Lower lobe of right lung (tissue), 2 donors: ENCODE results near the gene ZBTB33. TPM values are rescaled to one million over a fixed set of nuclear protein-coding genes. Genes with fewer than 3 reads are reported as not detected.
A peak's percentile ranks its signal among the peaks of the same experiment; 100 is the strongest.

ENCODE experiments used
- ATAC-seq, 2 donors: fragments of 200-7000 bp; cut with Tn5 transposase; one replicate each; pipeline ENCODE4 v1.9.1; 2020 to 2022; ENCODE audit warnings: mild to moderate bottlenecking in 2 of 2, moderate library complexity in 2 of 2
- DNase-seq: peaks from one replicate; pipeline ENCODE4 v3.0.0-alpha.2; 2020
- H3K27ac ChIP-seq: fragments of 200-600 bp; one replicate; pipeline ENCODE4 v1.8.0; 2022
- H3K27me3 ChIP-seq: fragments of 200-600 bp; one replicate; pipeline ENCODE4 v1.8.0; 2022; ENCODE audit warnings: low read depth
- H3K36me3 ChIP-seq: fragments of 200-600 bp; one replicate; pipeline ENCODE4 v1.8.0; 2022; ENCODE audit warnings: mild to moderate bottlenecking
- H3K4me1 ChIP-seq: fragments of 200-600 bp; one replicate; pipeline ENCODE4 v1.8.0; 2022
- H3K4me3 ChIP-seq: fragments of 200-600 bp; one replicate; pipeline ENCODE4 v1.8.0; 2022; ENCODE audit warnings: mild to moderate bottlenecking
- H3K9me3 ChIP-seq: fragments of 200-600 bp; one replicate; pipeline ENCODE4 v1.8.0; 2022
- intact Hi-C: fragments of 100-400 bp; cut with DNase I; formaldehyde crosslinking; loops from one replicate; pipeline ENCODE4 v1.11.0; 2022
- total RNA-seq: library from RNA; stranded (reverse); fragmentation: NEBNext Ultra II Directional; extraction: Animal tissue kit (Norgen Biotek cat#: 25700); gene quantifications from one replicate; pipeline ENCODE4 v1.2.1, GENCODE V29; 2021
- TF ChIP-seq, protein P1 (sequence below): fragments of 200-600 bp; IDR thresholded peaks from one replicate; pipeline ENCODE4 v1.8.0; 2022; ENCODE audit warnings: antibody characterized with exemption, mild to moderate bottlenecking
- donor health status: DM: no; HTN: yes; CAD: no; lungs with severe emphysema.

Gene ZBTB33
- total RNA-seq, 1 donor from 2014 or later, result 21.4 TPM

DNA sequence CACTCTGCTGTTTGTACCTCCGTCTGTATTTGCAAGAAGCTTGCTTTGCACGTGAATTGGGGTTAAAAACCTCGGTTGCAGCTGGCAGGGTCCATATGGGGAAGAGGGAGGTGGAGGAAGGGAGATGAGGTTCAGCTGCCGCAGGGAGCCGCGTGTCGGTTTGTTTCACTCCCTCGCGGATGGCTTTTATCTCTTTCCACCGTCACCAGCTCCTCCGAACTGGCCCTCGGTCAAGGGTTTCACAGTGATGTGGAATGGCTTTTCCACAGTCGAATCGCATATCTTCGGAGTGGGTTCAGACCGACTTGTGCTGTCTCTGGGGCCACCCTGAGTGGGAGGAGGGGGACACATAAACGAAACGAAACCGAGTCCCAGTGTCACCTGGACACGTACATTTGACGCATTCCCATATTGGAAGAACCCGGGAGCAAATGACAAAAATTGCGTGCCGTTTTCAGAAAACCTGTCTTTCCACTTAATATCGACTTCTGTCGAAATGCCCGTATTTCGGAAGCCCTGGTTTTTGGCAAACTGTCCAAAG, 929 bp downstream of the ZBTB33 start:
- H3K27ac ChIP-seq, result peak overlapping the region; percentile 90
- intact Hi-C loops, result no loop called here

DNA sequence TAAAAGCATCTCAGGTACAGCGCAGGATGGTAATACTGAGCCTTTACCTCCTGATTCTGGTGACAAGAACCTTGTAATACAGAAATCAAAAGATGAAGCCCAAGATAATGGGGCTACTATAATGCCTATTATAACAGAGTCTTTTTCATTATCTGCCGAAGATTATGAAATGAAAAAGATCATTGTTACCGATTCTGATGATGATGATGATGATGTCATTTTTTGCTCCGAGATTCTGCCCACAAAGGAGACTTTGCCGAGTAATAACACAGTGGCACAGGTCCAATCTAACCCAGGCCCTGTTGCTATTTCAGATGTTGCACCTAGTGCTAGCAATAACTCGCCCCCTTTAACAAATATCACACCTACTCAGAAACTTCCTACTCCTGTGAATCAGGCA, 3.2 kb downstream of the ZBTB33 start:
- intact Hi-C loops, result no loop called here
- TF ChIP-seq, protein P1, sequence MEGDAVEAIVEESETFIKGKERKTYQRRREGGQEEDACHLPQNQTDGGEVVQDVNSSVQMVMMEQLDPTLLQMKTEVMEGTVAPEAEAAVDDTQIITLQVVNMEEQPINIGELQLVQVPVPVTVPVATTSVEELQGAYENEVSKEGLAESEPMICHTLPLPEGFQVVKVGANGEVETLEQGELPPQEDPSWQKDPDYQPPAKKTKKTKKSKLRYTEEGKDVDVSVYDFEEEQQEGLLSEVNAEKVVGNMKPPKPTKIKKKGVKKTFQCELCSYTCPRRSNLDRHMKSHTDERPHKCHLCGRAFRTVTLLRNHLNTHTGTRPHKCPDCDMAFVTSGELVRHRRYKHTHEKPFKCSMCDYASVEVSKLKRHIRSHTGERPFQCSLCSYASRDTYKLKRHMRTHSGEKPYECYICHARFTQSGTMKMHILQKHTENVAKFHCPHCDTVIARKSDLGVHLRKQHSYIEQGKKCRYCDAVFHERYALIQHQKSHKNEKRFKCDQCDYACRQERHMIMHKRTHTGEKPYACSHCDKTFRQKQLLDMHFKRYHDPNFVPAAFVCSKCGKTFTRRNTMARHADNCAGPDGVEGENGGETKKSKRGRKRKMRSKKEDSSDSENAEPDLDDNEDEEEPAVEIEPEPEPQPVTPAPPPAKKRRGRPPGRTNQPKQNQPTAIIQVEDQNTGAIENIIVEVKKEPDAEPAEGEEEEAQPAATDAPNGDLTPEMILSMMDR, result no peak
- no peak for ATAC-seq

More for the DNA sequence above, 929 bp downstream of the ZBTB33 start:
- DNase-seq (no peak), ATAC-seq (peak; percentile 32 to 46)
- peaks cover 25% of the 10 kb centered on the region for H3K36me3 ChIP-seq
- no peaks in the 10 kb centered on the region for H3K4me1 ChIP-seq
- no peaks in the 10 kb centered on the region for H3K27me3 ChIP-seq
- H3K9me3 ChIP-seq, result no peaks in the 10 kb centered on the region
- TF ChIP-seq, protein P1, result no peak
- peak overlapping the region; percentile 69 for H3K4me3 ChIP-seq

DNA sequence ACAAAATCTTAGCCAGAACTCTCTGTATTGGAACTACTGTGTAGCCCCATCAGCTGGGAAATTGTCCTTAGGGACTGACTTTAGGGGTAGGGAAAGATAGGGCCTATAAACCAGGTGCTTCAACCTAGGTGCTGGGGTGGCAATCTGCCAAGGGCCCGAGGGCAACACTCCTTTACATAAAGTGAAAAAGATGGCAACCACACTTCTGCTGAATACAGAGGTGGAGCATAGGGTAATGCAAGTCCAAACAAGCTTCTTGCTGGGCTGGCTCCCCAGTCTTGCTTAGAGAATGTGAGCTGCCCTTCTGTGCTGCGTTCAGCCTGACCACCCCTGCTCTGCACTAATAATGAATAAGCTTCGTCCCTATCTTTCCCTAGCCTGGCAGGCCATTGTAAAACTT, 9.8 kb downstream of the ZBTB33 start:
- Histone ChIP-seq H3K27me3 (no peaks in the 10 kb centered on the region), H3K36me3 (peaks cover 3% of the 10 kb centered on the region), H3K4me1 (no peaks in the 10 kb centered on the region), H3K9me3 (no peaks in the 10 kb centered on the region), H3K27ac (no peak overlapping the region), H3K4me3 (no peak overlapping the region)
- DNase-seq, result no peak
- ATAC-seq, result no peak
- TF ChIP-seq, protein P1, result no peak
- intact Hi-C loops, result no loop called here

More for the DNA sequence above, 3.2 kb downstream of the ZBTB33 start:
- Histone ChIP-seq H3K36me3 (peaks cover 25% of the 10 kb centered on the region), H3K9me3 (no peaks in the 10 kb centered on the region), H3K27me3 (no peaks in the 10 kb centered on the region), H3K4me1 (no peaks in the 10 kb centered on the region), H3K4me3 (no peak overlapping the region), H3K27ac (no peak overlapping the region)
- no peak for DNase-seq

DNA sequence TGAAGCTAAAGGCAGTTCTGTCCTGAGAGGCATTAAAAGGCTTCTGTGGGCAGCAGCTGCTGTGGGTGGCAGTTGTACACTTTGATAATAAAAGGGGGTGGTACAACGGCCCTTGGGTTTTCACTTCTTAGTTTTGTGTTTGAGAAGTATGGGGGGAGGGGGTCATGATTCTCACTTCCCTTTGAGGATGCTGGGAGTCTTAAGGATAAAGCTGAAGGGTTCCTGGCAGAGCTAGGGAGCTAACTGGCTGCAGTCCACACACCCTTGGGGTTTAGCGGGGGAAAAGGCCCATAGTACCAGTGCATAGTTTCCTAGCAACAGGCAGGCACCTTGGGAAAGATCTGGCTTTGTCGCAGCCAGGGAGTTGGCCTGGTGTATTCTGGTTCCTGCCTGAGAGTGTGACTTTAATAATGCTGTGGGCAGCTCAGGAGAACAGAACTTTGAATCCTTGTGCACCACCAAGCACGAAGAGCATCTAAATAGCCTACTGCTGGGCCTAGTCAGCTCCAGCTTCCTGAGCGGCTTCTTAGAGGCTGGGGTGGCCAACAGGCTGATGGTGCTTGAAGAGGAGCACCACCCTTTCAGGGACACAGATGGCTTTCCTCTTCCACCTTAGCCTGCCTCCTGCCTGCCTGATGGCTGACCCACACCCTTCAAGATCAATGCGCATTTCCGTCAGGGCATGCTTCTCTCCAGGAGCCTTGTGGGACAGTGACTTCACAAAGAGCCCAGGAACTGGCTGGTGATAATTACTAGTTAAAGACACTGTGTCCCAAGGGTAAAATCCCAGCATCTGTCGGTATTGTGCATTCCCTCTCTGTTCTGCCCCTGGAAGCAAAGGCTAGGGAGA, 12.5 kb downstream of the ZBTB33 start:
- H3K27ac ChIP-seq, result no peak overlapping the region
- intact Hi-C loops, result no loop called here
- no peaks in the 10 kb centered on the region for H3K36me3 ChIP-seq
- no peaks in the 10 kb centered on the region for H3K9me3 ChIP-seq
- TF ChIP-seq, protein P1, result no peak
- H3K4me1 ChIP-seq, result no peaks in the 10 kb centered on the region
- ATAC-seq (no peak), DNase-seq (no peak)
- no peak overlapping the region for H3K4me3 ChIP-seq
- no peaks in the 10 kb centered on the region for H3K27me3 ChIP-seq

DNA sequence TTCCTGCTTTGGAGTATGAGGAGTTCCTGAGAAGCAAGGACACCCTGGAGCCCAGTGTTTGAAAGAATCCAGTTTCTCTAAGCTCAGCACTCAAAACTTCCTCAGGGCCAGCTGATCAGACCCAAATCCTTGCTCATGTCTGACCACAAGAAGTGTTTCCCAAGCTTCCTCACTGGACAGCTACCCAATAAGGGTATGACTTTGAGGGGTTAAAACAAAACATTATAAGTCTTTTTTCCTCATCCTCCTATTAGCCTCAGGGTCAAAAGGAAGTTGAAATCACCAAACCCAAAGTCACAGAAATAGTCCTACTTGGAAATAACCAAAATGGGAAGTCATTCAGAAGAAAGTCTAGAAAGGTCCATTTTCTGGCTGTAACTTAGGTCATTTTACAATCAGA, 13.7 kb downstream of the ZBTB33 start:
- Histone ChIP-seq H3K27ac (no peak overlapping the region), H3K36me3 (no peaks in the 10 kb centered on the region), H3K9me3 (no peaks in the 10 kb centered on the region), H3K27me3 (no peaks in the 10 kb centered on the region), H3K4me3 (no peak overlapping the region), H3K4me1 (peaks cover 5% of the 10 kb centered on the region)
- intact Hi-C loops, result no loop called here
- no peak for DNase-seq
- peak; percentile 33 to 54 for ATAC-seq
- TF ChIP-seq, protein P1, result no peak
